GM12891 (cell line): ENCODE data around the gene CTNNB1.

Source experiments
- DNase-seq: peaks from one replicate; pipeline ENCODE4 v3.0.0; 2011; ENCODE audit warnings: low spot score; ENCODE audit not compliant: insufficient read length
- FAIRE-seq: peaks from 2 replicates; lab custom pipeline; 2011; peaks lifted over from hg19 to GRCh38; lab: Jason Lieb, UNC
- PAX5 ChIP-seq: IDR thresholded peaks from 2 replicates; pipeline ENCODE4 v1.6.1; 2011; ENCODE audit warnings: low read length, moderate library complexity, mild to moderate bottlenecking; ENCODE audit not compliant: insufficient read depth, severe bottlenecking
- POLR2A ChIP-seq: IDR thresholded peaks from 2 replicates; pipeline ENCODE4 v1.6.1; 2011; ENCODE audit warnings: low read depth, low read length, control low read depth
- POLR2AphosphoS5 ChIP-seq: IDR thresholded peaks from 2 replicates; pipeline ENCODE4 v1.6.1; 2011; ENCODE audit warnings: low read depth, low read length, control low read depth
- POU2F2 ChIP-seq: IDR thresholded peaks from 2 replicates; pipeline ENCODE4 v1.6.1; 2011; ENCODE audit warnings: low read depth, mild to moderate bottlenecking, control low read depth, low read length, moderate library complexity
- SPI1 ChIP-seq: IDR thresholded peaks from 2 replicates; pipeline ENCODE4 v1.6.1; 2011; ENCODE audit warnings: low read depth, low read length, control low read depth
- TAF1 ChIP-seq: IDR thresholded peaks from 2 replicates; pipeline ENCODE4 v1.6.1; 2011; ENCODE audit warnings: low read depth, low read length, control low read depth

Gene CTNNB1

GRCh38 chr3:41192885-41193284 is 6.4 kb upstream of the CTNNB1 start:
- DNase-seq (no peak), FAIRE-seq (no peak)

GRCh38 chr3:41193794-41194539 is 5.3 kb upstream of the CTNNB1 start:
- TF ChIP-seq POLR2AphosphoS5 (no peak), POU2F2 (no peak), TAF1 (no peak), POLR2A (no peak), PAX5 (no peak), SPI1 (no peak)
- DNase-seq, result no peak
- FAIRE-seq, result no peak

More at GRCh38 chr3:41192885-41193284, 6.4 kb upstream of the CTNNB1 start:
- TF ChIP-seq POLR2A, result no peak
- no peak for TF ChIP-seq PAX5
- TF ChIP-seq TAF1, result no peak
- no peak for TF ChIP-seq POU2F2
- no peak for TF ChIP-seq POLR2AphosphoS5
- no peak for TF ChIP-seq SPI1

DNA sequence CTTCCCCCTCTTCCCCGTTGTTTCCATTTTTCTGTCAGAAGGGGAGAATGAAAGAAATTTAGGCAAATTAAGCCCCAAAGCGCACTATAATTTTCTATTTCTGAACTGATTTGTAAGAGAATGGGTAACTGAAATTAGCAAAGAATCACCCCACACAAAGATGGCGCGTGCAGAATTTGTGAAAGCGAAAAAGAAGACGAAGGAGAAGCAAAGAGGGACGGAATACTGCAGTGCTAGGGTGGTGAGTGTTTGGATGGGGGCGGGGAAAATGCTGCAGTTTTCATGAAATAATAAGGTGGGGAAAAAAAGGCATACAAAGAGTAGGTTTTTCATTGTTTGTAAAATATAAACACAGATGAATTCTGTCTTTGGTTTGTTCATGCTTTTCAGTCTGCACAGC is 4.6 kb upstream of the CTNNB1 start:
- no peak for TF ChIP-seq POU2F2
- TF ChIP-seq TAF1, result no peak
- TF ChIP-seq POLR2AphosphoS5, result no peak
- TF ChIP-seq SPI1, result no peak
- TF ChIP-seq PAX5, result no peak
- TF ChIP-seq POLR2A, result no peak
- no peak for DNase-seq
- FAIRE-seq, result no peak

GRCh38 chr3:41195946-41196345 is 3.4 kb upstream of the CTNNB1 start:
- DNase-seq (no peak), FAIRE-seq (no peak)
- TF ChIP-seq POLR2A (no peak), PAX5 (no peak), POLR2AphosphoS5 (no peak), SPI1 (no peak), TAF1 (no peak), POU2F2 (no peak)

GRCh38 chr3:41196499-41197410 is 2.5 kb upstream of the CTNNB1 start:
- no peak for FAIRE-seq

DNA sequence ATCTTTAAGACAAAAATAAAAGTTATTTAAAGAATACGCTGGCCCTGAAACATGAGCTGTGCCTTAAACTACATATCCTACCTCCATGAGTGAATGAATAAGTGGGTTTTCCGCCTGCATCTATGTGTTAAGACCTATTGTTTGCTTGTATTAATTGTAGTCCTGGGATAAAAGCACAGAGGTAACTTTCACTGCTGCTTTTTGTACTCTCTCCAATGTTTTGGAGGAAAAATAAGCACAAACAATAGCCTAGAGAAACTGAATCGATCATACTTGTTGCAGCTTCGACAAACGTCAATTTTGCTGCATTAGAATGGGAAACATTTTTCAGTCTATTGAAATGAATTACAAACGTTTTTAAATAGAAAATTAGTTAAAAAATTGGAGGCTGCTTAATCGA is 1.3 kb upstream of the CTNNB1 start:
- no peak for FAIRE-seq
- TF ChIP-seq POLR2AphosphoS5, result no peak
- no peak for TF ChIP-seq PAX5
- TF ChIP-seq POU2F2, result no peak
- TF ChIP-seq TAF1, result no peak
- no peak for TF ChIP-seq SPI1
- TF ChIP-seq POLR2A, result no peak
- DNase-seq, result no peak

More at GRCh38 chr3:41196499-41197410, 2.5 kb upstream of the CTNNB1 start:
- no peak for DNase-seq
- TF ChIP-seq POLR2A (no peak), POLR2AphosphoS5 (no peak), TAF1 (no peak), POU2F2 (no peak), SPI1 (no peak), PAX5 (no peak)

DNA sequence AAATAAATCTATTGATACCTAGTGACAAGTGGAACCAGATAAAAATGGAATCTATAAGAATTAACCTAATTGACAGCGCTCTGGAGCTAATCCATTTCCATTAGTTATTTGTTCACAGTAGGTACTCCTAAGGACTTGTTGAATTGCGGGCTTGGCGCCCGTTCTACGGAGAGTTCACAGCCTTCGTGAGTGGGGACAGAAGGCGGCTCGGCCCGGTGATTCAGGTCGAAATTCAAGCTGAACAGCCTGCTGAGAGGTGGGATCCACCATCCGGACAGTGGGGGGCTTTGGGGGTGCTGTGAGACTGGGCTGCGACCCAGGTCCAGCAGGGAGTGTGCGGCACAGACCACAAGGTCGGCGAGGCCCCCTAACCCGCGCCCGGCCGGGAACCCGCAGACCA is 779 bp upstream of the CTNNB1 start:
- DNase-seq (no peak), FAIRE-seq (peak; percentile 55)
- TF ChIP-seq POU2F2, result no peak
- no peak for TF ChIP-seq SPI1
- no peak for TF ChIP-seq POLR2A
- TF ChIP-seq PAX5, result no peak

DNA sequence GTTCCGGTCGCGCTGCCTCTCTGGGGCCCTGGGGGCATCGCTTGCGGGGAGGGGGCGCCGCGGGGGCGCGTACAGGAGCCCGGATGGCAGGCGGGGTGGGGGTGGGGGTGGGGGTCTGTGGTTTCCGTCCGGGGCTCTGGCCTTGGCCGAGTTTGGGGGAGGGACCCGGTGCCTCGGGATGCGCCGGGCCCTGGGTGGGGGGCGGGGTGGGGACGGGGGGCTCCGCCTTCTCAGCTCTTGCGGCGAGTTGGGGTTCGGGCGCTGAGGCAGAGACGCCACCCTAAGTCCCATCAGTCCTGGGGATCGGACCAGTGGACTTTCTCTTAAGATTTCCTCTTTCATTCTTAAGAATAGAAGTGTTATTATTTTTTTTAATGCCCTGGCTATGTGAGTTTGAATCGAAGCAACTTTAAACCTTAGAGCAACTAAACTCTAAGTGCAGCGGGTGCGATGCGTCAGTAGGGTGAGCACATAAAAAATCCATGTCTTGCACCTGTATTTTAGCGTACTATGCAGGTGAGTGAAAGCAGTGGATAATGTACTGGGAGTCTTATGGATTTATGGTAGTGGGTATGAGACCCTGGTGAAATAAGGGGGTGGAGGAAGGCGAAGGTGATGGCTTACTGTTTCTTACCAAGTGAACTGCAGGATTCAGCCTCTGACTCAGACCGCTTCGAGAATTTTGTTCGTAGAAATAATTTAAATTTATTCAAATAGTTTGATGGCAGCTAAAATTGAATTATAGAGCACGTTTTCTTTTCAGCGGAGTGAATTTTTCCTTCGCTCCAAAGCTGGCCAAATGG is 762 bp downstream of the CTNNB1 start:
- FAIRE-seq (peak; percentile 26), DNase-seq (peak; percentile 36)
- no peak for TF ChIP-seq PAX5
- TF ChIP-seq POLR2AphosphoS5, result no peak
- no peak for TF ChIP-seq POLR2A
- TF ChIP-seq POU2F2, result no peak
- TF ChIP-seq SPI1, result no peak
- TF ChIP-seq TAF1, result no peak
